ENCODE data around the gene LRRC3B.

LRRC3B gene

GRCh38 chr3:26631390-26631738 lies 8.8 kb downstream of the LRRC3B start:
- H3K4me2 ChIP-seq (ENCODE audit: low read length) = no peak overlapping the region
- H3K27me3 ChIP-seq (ENCODE audit: control insufficient read depth, insufficient read depth, low read length) = no peaks in the 10 kb centered on the region
- H3K27ac ChIP-seq = no peak overlapping the region
- H3K36me3 ChIP-seq (ENCODE audit: control insufficient read depth, insufficient read depth, low read length) = no peaks in the 10 kb centered on the region
- TF ChIP-seq, protein P1, sequence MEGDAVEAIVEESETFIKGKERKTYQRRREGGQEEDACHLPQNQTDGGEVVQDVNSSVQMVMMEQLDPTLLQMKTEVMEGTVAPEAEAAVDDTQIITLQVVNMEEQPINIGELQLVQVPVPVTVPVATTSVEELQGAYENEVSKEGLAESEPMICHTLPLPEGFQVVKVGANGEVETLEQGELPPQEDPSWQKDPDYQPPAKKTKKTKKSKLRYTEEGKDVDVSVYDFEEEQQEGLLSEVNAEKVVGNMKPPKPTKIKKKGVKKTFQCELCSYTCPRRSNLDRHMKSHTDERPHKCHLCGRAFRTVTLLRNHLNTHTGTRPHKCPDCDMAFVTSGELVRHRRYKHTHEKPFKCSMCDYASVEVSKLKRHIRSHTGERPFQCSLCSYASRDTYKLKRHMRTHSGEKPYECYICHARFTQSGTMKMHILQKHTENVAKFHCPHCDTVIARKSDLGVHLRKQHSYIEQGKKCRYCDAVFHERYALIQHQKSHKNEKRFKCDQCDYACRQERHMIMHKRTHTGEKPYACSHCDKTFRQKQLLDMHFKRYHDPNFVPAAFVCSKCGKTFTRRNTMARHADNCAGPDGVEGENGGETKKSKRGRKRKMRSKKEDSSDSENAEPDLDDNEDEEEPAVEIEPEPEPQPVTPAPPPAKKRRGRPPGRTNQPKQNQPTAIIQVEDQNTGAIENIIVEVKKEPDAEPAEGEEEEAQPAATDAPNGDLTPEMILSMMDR (IDR thresholded peaks at IDR 0.05) = no peak
- no peak overlapping the region for H3K9ac ChIP-seq
- no peaks in the 10 kb centered on the region for H3K79me2 ChIP-seq
- no peaks in the 10 kb centered on the region for H3K4me1 ChIP-seq
- no peak overlapping the region for H3K4me3 ChIP-seq (ENCODE audit: low read depth, low read length)
- no peaks in the 10 kb centered on the region for H3K9me3 ChIP-seq (ENCODE audit: control insufficient read depth, low read length)
- no peak overlapping the region for H2AFZ ChIP-seq

GRCh38 chr3:26634601-26635000 lies 12.0 kb downstream of the LRRC3B start:
- Histone ChIP-seq H3K4me2 (ENCODE audit: low read length) (no peak overlapping the region), H3K9ac (no peak overlapping the region), H3K27me3 (ENCODE audit: control insufficient read depth, insufficient read depth, low read length) (no peaks in the 10 kb centered on the region), H3K27ac (no peak overlapping the region), H3K9me3 (ENCODE audit: control insufficient read depth, low read length) (no peaks in the 10 kb centered on the region), H3K36me3 (ENCODE audit: control insufficient read depth, insufficient read depth, low read length) (no peaks in the 10 kb centered on the region), H3K4me3 (ENCODE audit: low read depth, low read length) (no peak overlapping the region), H3K79me2 (no peaks in the 10 kb centered on the region), H2AFZ (no peak overlapping the region), H3K4me1 (no peaks in the 10 kb centered on the region)
- TF ChIP-seq, protein P1 (IDR thresholded peaks at IDR 0.05) = no peak

- Histone ChIP-seq H3K27ac (no peak overlapping the region), H2AFZ (no peak overlapping the region), H3K4me2 (ENCODE audit: low read length) (no peak overlapping the region), H3K27me3 (ENCODE audit: control insufficient read depth, insufficient read depth, low read length) (no peaks in the 10 kb centered on the region), H3K4me3 (ENCODE audit: low read depth, low read length) (no peak overlapping the region), H3K9ac (no peak overlapping the region), H3K9me3 (ENCODE audit: control insufficient read depth, low read length) (no peaks in the 10 kb centered on the region), H3K36me3 (ENCODE audit: control insufficient read depth, insufficient read depth, low read length) (no peaks in the 10 kb centered on the region), H3K4me1 (no peaks in the 10 kb centered on the region), H3K79me2 (no peaks in the 10 kb centered on the region)
- TF ChIP-seq, protein P1 (IDR thresholded peaks at IDR 0.05) = no peak
Measured at GRCh38 chr3:26636096-26636727, 13.6 kb downstream of the LRRC3B start.

GRCh38 chr3:26637698-26638097 lies 15.1 kb downstream of the LRRC3B start:
- no peaks in the 10 kb centered on the region for H3K4me1 ChIP-seq
- H3K4me2 ChIP-seq (ENCODE audit: low read length) = no peak overlapping the region
- H2AFZ ChIP-seq = no peak overlapping the region
- H3K4me3 ChIP-seq (ENCODE audit: low read depth, low read length) = no peak overlapping the region
- no peaks in the 10 kb centered on the region for H3K9me3 ChIP-seq (ENCODE audit: control insufficient read depth, low read length)
- no peaks in the 10 kb centered on the region for H3K79me2 ChIP-seq
- no peaks in the 10 kb centered on the region for H3K36me3 ChIP-seq (ENCODE audit: control insufficient read depth, insufficient read depth, low read length)
- H3K27me3 ChIP-seq (ENCODE audit: control insufficient read depth, insufficient read depth, low read length) = no peaks in the 10 kb centered on the region
- H3K9ac ChIP-seq = no peak overlapping the region
- TF ChIP-seq, protein P1 (IDR thresholded peaks at IDR 0.05) = no peak
- H3K27ac ChIP-seq = no peak overlapping the region

DNA sequence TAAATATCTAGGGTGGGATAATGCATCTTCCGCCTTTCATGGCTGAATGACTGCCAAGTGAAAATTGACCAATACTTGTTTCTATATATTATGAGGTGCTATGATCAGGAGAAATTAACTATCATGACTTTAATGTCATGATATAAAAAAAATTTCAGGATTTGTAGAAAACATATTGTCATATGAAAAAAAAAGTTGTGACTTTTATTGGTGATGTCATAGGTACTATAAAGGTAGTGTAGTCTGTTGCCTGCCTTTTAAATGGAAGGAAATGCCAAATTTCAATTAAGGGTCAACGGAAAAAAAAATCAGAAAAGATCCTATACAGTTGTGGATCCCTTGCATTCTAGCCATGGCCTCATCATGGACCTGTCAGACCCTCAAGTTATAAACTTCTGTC lies 15.5 kb downstream of the LRRC3B start:
- H2AFZ ChIP-seq = no peak overlapping the region
- no peaks in the 10 kb centered on the region for H3K79me2 ChIP-seq
- H3K4me3 ChIP-seq (ENCODE audit: low read depth, low read length) = no peak overlapping the region
- H3K36me3 ChIP-seq (ENCODE audit: control insufficient read depth, insufficient read depth, low read length) = no peaks in the 10 kb centered on the region
- no peak overlapping the region for H3K9ac ChIP-seq
- H3K4me2 ChIP-seq (ENCODE audit: low read length) = no peak overlapping the region
- TF ChIP-seq, protein P1 (IDR thresholded peaks at IDR 0.05) = no peak
- H3K9me3 ChIP-seq (ENCODE audit: control insufficient read depth, low read length) = no peaks in the 10 kb centered on the region
- no peaks in the 10 kb centered on the region for H3K4me1 ChIP-seq
- no peaks in the 10 kb centered on the region for H3K27me3 ChIP-seq (ENCODE audit: control insufficient read depth, insufficient read depth, low read length)
- no peak overlapping the region for H3K27ac ChIP-seq

Data from parathyroid adenoma (tissue), 2 donors.